ENCODE results near the gene EIF3C. TPM values are rescaled to one million over a fixed set of nuclear protein-coding genes. Genes with fewer than 3 reads are reported as not detected.

Gene EIF3C, protein sequence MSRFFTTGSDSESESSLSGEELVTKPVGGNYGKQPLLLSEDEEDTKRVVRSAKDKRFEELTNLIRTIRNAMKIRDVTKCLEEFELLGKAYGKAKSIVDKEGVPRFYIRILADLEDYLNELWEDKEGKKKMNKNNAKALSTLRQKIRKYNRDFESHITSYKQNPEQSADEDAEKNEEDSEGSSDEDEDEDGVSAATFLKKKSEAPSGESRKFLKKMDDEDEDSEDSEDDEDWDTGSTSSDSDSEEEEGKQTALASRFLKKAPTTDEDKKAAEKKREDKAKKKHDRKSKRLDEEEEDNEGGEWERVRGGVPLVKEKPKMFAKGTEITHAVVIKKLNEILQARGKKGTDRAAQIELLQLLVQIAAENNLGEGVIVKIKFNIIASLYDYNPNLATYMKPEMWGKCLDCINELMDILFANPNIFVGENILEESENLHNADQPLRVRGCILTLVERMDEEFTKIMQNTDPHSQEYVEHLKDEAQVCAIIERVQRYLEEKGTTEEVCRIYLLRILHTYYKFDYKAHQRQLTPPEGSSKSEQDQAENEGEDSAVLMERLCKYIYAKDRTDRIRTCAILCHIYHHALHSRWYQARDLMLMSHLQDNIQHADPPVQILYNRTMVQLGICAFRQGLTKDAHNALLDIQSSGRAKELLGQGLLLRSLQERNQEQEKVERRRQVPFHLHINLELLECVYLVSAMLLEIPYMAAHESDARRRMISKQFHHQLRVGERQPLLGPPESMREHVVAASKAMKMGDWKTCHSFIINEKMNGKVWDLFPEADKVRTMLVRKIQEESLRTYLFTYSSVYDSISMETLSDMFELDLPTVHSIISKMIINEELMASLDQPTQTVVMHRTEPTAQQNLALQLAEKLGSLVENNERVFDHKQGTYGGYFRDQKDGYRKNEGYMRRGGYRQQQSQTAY
- total RNA-seq (2022; extraction: Qiagen RNA extraction; ENCODE audit: low read depth): 194 to 402 TPM (median 337 TPM) in 5 replicates

DNA sequence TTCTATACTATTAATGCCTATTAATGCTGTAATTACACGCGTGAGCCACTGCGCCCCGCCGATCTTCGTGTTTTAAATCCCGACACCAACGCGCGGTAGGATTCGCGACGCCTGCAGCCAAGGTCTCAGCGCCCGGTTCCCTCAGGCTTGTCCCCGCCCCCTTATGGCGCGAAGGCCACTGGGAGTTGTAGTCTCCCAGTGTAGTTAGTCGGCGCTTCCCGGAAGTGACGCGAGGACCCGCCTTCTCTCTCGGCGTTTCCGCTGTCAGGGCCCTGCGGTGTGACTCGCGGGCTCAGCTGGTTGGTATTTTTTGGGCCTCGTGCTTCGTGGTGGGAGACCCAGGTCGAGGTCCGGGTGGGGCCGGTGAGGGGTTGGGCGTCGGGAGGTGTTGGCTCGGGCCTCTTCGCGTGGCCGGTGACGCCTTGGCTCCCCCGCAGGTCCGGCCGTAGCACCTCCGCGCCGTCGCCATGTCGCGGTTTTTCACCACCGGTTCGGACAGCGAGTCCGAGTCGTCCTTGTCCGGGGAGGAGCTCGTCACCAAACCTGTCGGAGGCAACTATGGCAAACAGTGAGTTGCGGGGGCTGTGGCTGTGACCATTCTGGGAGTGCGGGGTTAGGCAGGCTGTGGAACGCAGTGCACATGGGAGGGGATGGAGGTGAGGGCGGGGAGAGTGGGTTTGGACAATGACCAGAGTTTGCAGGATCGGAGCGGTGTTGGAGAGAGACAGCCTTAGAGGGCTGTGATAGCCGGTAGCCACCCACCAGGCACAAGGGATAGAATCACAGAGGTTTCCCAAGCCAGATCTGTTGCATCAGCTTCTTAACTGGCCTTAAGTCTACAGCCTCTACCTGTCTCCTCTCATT lies at the start of gene EIF3C:
EIF3C (plus strand) TSS at position 245 of the 864 bp plus-strand sequence; CDS start at position 468, 223 bp downstream.

DNA sequence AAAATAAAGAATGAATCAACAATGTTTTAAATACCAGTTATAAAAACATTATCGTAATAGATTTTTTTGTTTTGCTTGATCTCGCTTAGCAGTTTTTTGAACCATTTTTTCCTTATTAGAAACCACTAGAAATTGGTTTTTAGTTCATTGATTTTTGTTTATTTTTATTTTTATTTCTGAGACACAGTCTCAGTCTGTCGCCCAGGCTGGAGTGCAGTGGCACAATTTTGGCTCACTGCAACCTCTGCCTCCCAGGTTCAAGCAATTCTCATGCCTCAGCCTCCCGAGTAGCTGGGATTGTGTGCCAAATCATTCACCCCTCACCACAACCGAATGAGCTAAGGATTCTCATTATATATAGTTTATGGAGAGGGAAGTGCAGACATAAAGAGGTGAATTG lies 40.2 kb downstream of the EIF3C start, which contains the start of gene NPIPB9:
NPIPB9 (plus strand) TSS at position 301 of the 400 bp plus-strand sequence.

Other genes starting within 250 kb of the EIF3C start
- gene NPIPB7, start 239.1 kb upstream of the EIF3C start, total RNA-seq (2022; extraction: Qiagen RNA extraction; ENCODE audit: low read depth): 0.17 to 0.51 TPM (median 0.40 TPM) in 3 of 5 replicates, not detected in the others
- 21.5 to 36.4 TPM (median 28.3 TPM) in 5 replicates for gene CLN3, start 219.4 kb upstream of the EIF3C start, total RNA-seq (2022; extraction: Qiagen RNA extraction; ENCODE audit: low read depth)
- gene APOBR, start 216.8 kb upstream of the EIF3C start, total RNA-seq (2022; extraction: Qiagen RNA extraction; ENCODE audit: low read depth): 0.06 to 0.10 TPM (median 0.07 TPM) in 5 replicates
- gene IL27, start 204.6 kb upstream of the EIF3C start, total RNA-seq (2022; extraction: Qiagen RNA extraction; ENCODE audit: low read depth): not detected in 5 replicates
- gene NUPR1, start 172.5 kb upstream of the EIF3C start, total RNA-seq (2022; extraction: Qiagen RNA extraction; ENCODE audit: low read depth): 10.7 to 28.8 TPM (median 16.5 TPM) in 5 replicates
- 20.7 to 26.1 TPM (median 21.3 TPM) in 5 replicates for gene SGF29, start 157.5 kb upstream of the EIF3C start, total RNA-seq (2022; extraction: Qiagen RNA extraction; ENCODE audit: low read depth)
- 0.08 TPM in 1 of 5 replicates, not detected in the others for gene SULT1A2, start 114.4 kb upstream of the EIF3C start, total RNA-seq (2022; extraction: Qiagen RNA extraction; ENCODE audit: low read depth)
- gene SULT1A1, start 101.4 kb upstream of the EIF3C start, total RNA-seq (2022; extraction: Qiagen RNA extraction; ENCODE audit: low read depth): 4.2 to 6.7 TPM (median 5.5 TPM) in 5 replicates
- gene NPIPB8, start 73.4 kb upstream of the EIF3C start, total RNA-seq (2022; extraction: Qiagen RNA extraction; ENCODE audit: low read depth): not detected in 5 replicates
- gene NPIPB9, start 40.3 kb downstream of the EIF3C start, total RNA-seq (2022; extraction: Qiagen RNA extraction; ENCODE audit: low read depth): 1.5 to 2.7 TPM (median 1.7 TPM) in 5 replicates
- 89.8 to 145 TPM (median 131 TPM) in 5 replicates for gene ATXN2L, start 111.5 kb downstream of the EIF3C start, total RNA-seq (2022; extraction: Qiagen RNA extraction; ENCODE audit: low read depth)
- 211 to 324 TPM (median 285 TPM) in 5 replicates for gene TUFM, start 134.9 kb downstream of the EIF3C start, total RNA-seq (2022; extraction: Qiagen RNA extraction; ENCODE audit: low read depth)
- 21.2 to 31.9 TPM (median 31.0 TPM) in 5 replicates for gene SH2B1, start 152.4 kb downstream of the EIF3C start, total RNA-seq (2022; extraction: Qiagen RNA extraction; ENCODE audit: low read depth)
- gene ATP2A1, start 167.0 kb downstream of the EIF3C start, total RNA-seq (2022; extraction: Qiagen RNA extraction; ENCODE audit: low read depth): 1.6 to 4.1 TPM (median 2.7 TPM) in 5 replicates
- gene RABEP2, start 213.8 kb downstream of the EIF3C start, total RNA-seq (2022; extraction: Qiagen RNA extraction; ENCODE audit: low read depth): 9.1 to 11.4 TPM (median 9.4 TPM) in 5 replicates
- not detected in 5 replicates for gene CD19, start 220.5 kb downstream of the EIF3C start, total RNA-seq (2022; extraction: Qiagen RNA extraction; ENCODE audit: low read depth)
- 19.5 to 31.7 TPM (median 29.4 TPM) in 5 replicates for gene NFATC2IP, start 239.5 kb downstream of the EIF3C start, total RNA-seq (2022; extraction: Qiagen RNA extraction; ENCODE audit: low read depth)

Measured in A549 treated with RU486 at 1 μM for 4 hours (cell line).